B cell (primary cell): ENCODE measurements around the gene WNT3A. TPM values are rescaled to one million over a fixed set of nuclear protein-coding genes. Genes with fewer than 3 reads are reported as not detected.

Source experiments
- ATAC-seq: fragments of 200-7000 bp; cut with Tn5 transposase; one replicate; pipeline ENCODE4 v1.10.0; 2021; ENCODE audit warnings: low read depth, mild to moderate bottlenecking, moderate number of reproducible peaks, moderate library complexity
- CTCF ChIA-PET: fragments of 350-600 bp; sonication (Branson Sonifier 250); formaldehyde crosslinking; loops from one replicate; lab custom pipeline; 2021; ENCODE audit warnings: antibody characterized with exemption, inconsistent platforms; lab: Charles Lee
- POLR2A ChIA-PET: fragments of 350-600 bp; sonication (Branson Sonifier 250); formaldehyde crosslinking; loops from one replicate; lab custom pipeline; 2021; ENCODE audit warnings: antibody characterized with exemption; lab: Charles Lee
- DNase-seq: peaks from one replicate; pipeline ENCODE4 v3.0.0; 2013
- H2AFZ ChIP-seq: 2 replicates; pipeline ENCODE4 v1.6.1; 2012; ENCODE audit warnings: mild to moderate bottlenecking, low read depth, low read length; ENCODE audit not compliant: insufficient read depth, poor library complexity, severe bottlenecking
- H3K27ac ChIP-seq, 2 donors: 1 replicate in 1 of 2; 2 replicates in 1 of 2; pipeline ENCODE4 v1.5.1; 2012 to 2013; ENCODE audit warnings: low read length in 2 of 2, mild to moderate bottlenecking in 2 of 2, moderate library complexity in 1 of 2
- H3K27me3 ChIP-seq, 4 experiments: fragments of 200-600 bp in 1 of 4; sonication (generic) in 1 of 4; replicated peaks in 1 of 4; 1 replicate in 2 of 4; 2 replicates in 2 of 4; pipeline versions ENCODE4 v1.6.1 to v1.7.0; 2013 to 2016; ENCODE audit warnings: low read length in 3 of 4, mild to moderate bottlenecking in 2 of 4, mixed read lengths in 1 of 4, moderate library complexity in 1 of 4; ENCODE audit not compliant: insufficient read depth in 4 of 4, control insufficient read depth in 3 of 4; ENCODE audit errors: control extremely low read depth in 1 of 4
- H3K36me3 ChIP-seq, 2 experiments: replicated peaks in 1 of 2; 1 replicate in 1 of 2; 2 replicates in 1 of 2; pipeline versions ENCODE4 v1.6.1 to v1.7.1; 2013; ENCODE audit warnings: low read length in 1 of 2; ENCODE audit not compliant: insufficient read depth in 2 of 2, control insufficient read depth in 1 of 2; ENCODE audit errors: control extremely low read depth in 1 of 2, extremely low read depth in 1 of 2
- H3K4me1 ChIP-seq, 2 donors: fragments of 200-600 bp in 1 of 2; sonication (generic) in 1 of 2; 1 replicate in 1 of 2; 2 replicates in 1 of 2; pipeline versions ENCODE4 v1.5.1 to v1.6.1; 2013 to 2017; ENCODE audit warnings: low read length in 2 of 2; ENCODE audit not compliant: control insufficient read depth in 2 of 2, insufficient read depth in 2 of 2
- H3K4me2 ChIP-seq: replicated peaks from 2 replicates; pipeline ENCODE3; 2012; ENCODE audit warnings: mild to moderate bottlenecking, low read depth, low read length; ENCODE audit not compliant: poor library complexity, severe bottlenecking
- H3K4me3 ChIP-seq, 5 experiments: fragments of 200-600 bp in 1 of 5; sonication (generic) in 1 of 5; 1 replicate in 3 of 5; 2 replicates in 2 of 5; pipeline versions ENCODE4 v1.5.1 to v1.7.0; 2011 to 2016; ENCODE audit warnings: low read length in 4 of 5, mild to moderate bottlenecking in 4 of 5, low read depth in 2 of 5, control low read depth in 1 of 5, moderate library complexity in 1 of 5; ENCODE audit not compliant: insufficient read depth in 1 of 5; ENCODE audit errors: control extremely low read depth in 1 of 5, extremely low read depth in 1 of 5
- H3K79me2 ChIP-seq: fragments of 200-600 bp; sonication (generic); one replicate; pipeline ENCODE4 v1.6.0; 2016; ENCODE audit warnings: low read length; ENCODE audit not compliant: control insufficient read depth, insufficient read depth
- H3K9ac ChIP-seq: fragments of 200-600 bp; sonication (generic); 2 replicates; pipeline ENCODE4 v1.6.1; 2017; ENCODE audit warnings: mild to moderate bottlenecking, low read length, moderate library complexity
- H3K9me3 ChIP-seq, 3 donors: one replicate each; pipeline versions ENCODE4 v1.6.1 to v1.7.1; 2013; ENCODE audit warnings: low read length in 2 of 3; ENCODE audit not compliant: control insufficient read depth in 2 of 3, insufficient read depth in 1 of 3; ENCODE audit errors: control extremely low read depth in 1 of 3
- H4K20me1 ChIP-seq: 2 replicates; pipeline ENCODE4 v1.6.0; 2012; ENCODE audit warnings: mild to moderate bottlenecking, low read length; ENCODE audit not compliant: insufficient read depth, control insufficient read depth, poor library complexity, severe bottlenecking
- H3K27ac Mint-ChIP-seq: one replicate; pipeline ENCODE4 v1.8.0; 2021; ENCODE audit warnings: mixed read lengths
- H3K27me3 Mint-ChIP-seq: one replicate; pipeline ENCODE4 v1.8.0; 2021; ENCODE audit warnings: mixed read lengths
- H3K4me1 Mint-ChIP-seq: one replicate; pipeline ENCODE4 v1.8.0; 2021; ENCODE audit warnings: mixed read lengths
- H3K4me3 Mint-ChIP-seq: one replicate; pipeline ENCODE4 v1.8.0; 2021; ENCODE audit warnings: mixed read lengths
- H3K9me3 Mint-ChIP-seq: one replicate; pipeline ENCODE4 v1.8.0; 2022; ENCODE audit warnings: mixed read lengths; ENCODE audit not compliant: insufficient read depth
- CTCF ChIP-seq: fragments of 200-600 bp; IDR thresholded peaks from one replicate; pipeline ENCODE4 v1.8.0; 2022; ENCODE audit warnings: antibody characterized with exemption, mild to moderate bottlenecking
- EZH2 ChIP-seq: IDR thresholded peaks from 2 replicates; pipeline ENCODE4 v1.6.1; 2012; ENCODE audit warnings: borderline replicate concordance, low read depth, mild to moderate bottlenecking, moderate library complexity, low read length; ENCODE audit not compliant: insufficient read depth, poor library complexity, severe bottlenecking
- WGBS: methylation state at CpG from one replicate; pipeline ENCODE4 v1.1.5; 2013; ENCODE audit warnings: missing lambda C conversion rate; ENCODE audit not compliant: insufficient coverage; 5-methylcytosine and 5-hydroxymethylcytosine counted together
- intact Hi-C: fragments of 100-400 bp; cut with micrococcal nuclease; formaldehyde crosslinking; loops from one replicate; pipeline ENCODE4 v1.10.0; 2022
- polyA plus RNA-seq: library from polyadenylated mRNA; depleted of rRNA; stranded (reverse); fragments of >200 nt; gene quantifications from 2 replicates; pipeline ENCODE4 v1.2.3, GENCODE V29; 2012
- total RNA-seq, 2 donors: library from RNA; stranded (reverse); fragments of 120-200 nt in 1 of 2; gene quantifications; 1 replicate in 1 of 2; 2 replicates in 1 of 2; pipeline versions ENCODE4 v1.2.3 to v1.2.4, GENCODE V29; 2013 to 2022

WNT3A gene
- total and polyA plus RNA-seq, 2 donors (not counting 1 experiment from before 2014, with no cell fraction given) = 0.03 TPM; not detected in 1

GRCh38 chr1:228101994-228102790 lies 95.4 kb downstream of the WNT3A start:
- 8% methylated on average over 66 of the region's 73 CpGs for WGBS
- ChIA-PET POLR2A (interaction anchor here (0.8 kb wide), 1 partner anchor 20 kb away, joined by 3 read pairs; the partner anchor contains the start of gene ARF1), CTCF (interaction anchor here (0.9 to 1.5 kb wide), 2 partner anchors 29 to 36 kb away, joined by 3 read pairs; no protein-coding TSS in a partner anchor)
- Histone ChIP-seq H3K27ac (peak overlapping the region; percentile 41 to 62), H3K27me3 (no peaks in the 10 kb centered on the region), H4K20me1 (peaks cover 49% of the 10 kb centered on the region), H2AFZ (peak overlapping the region; percentile 99), H3K9me3 (no peaks in the 10 kb centered on the region), H3K79me2 (peaks cover 16% of the 10 kb centered on the region), H3K36me3 (peaks cover 1 to 46% of the 10 kb centered on the region in 2 experiments), H3K9ac (peak overlapping the region; percentile 96), H3K4me1 (peaks cover 17 to 24% of the 10 kb centered on the region in 2 donors), H3K4me3 (peak overlapping the region; percentile 4 to 98 (median 89)), H3K4me2 (peak overlapping the region; percentile 91)
- TF ChIP-seq CTCF (peak; percentile 29), EZH2 (no peak)
- ATAC-seq (peak; percentile 42), DNase-seq (peak; percentile 71)
- Mint-ChIP-seq H3K27me3 (no peaks in the 10 kb centered on the region), H3K27ac (peak overlapping the region; percentile 87), H3K9me3 (no peaks in the 10 kb centered on the region), H3K4me3 (peak overlapping the region; percentile 99), H3K4me1 (peaks cover 25% of the 10 kb centered on the region)
- intact Hi-C loops = loop anchor here (1.0 to 10.0 kb wide), 3 partner anchors 20 to 1403 kb away; partner anchors contain the start of genes ARF1 and NUP133
